ENCODE data around the gene AFAP1L1.

GRCh38 chr5:149227168-149227826 is 44.4 kb upstream of the AFAP1L1 start:
- TF ChIP-seq CTCF (IDR thresholded peaks at IDR 0.05; ENCODE audit: low read length) (no peak), EZH2 (optimal IDR thresholded peaks at IDR 0.05; ENCODE audit: low read depth, low read length) (no peak), EZH2phosphoT487 (IDR thresholded peaks at IDR 0.05; ENCODE audit: low read length) (no peak)
